SKM-1 treated with dmso at 0.1 percent for 144 hours (cell line): ENCODE measurements around the gene ZDHHC1.

Experiments
- DNase-seq: peaks from one replicate; lab custom pipeline; 2025; ENCODE audit not compliant: unreplicated experiment; lab: John Stamatoyannopoulos, UW

The ZDHHC1 gene, protein sequence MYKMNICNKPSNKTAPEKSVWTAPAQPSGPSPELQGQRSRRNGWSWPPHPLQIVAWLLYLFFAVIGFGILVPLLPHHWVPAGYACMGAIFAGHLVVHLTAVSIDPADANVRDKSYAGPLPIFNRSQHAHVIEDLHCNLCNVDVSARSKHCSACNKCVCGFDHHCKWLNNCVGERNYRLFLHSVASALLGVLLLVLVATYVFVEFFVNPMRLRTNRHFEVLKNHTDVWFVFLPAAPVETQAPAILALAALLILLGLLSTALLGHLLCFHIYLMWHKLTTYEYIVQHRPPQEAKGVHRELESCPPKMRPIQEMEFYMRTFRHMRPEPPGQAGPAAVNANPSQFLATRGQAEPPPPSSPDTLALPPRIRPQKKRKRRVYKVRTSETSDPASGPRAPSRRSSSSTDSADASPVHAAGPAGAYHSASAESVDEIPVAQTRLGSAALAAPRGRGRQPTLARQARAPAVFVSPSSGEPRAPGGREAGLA

DNA sequence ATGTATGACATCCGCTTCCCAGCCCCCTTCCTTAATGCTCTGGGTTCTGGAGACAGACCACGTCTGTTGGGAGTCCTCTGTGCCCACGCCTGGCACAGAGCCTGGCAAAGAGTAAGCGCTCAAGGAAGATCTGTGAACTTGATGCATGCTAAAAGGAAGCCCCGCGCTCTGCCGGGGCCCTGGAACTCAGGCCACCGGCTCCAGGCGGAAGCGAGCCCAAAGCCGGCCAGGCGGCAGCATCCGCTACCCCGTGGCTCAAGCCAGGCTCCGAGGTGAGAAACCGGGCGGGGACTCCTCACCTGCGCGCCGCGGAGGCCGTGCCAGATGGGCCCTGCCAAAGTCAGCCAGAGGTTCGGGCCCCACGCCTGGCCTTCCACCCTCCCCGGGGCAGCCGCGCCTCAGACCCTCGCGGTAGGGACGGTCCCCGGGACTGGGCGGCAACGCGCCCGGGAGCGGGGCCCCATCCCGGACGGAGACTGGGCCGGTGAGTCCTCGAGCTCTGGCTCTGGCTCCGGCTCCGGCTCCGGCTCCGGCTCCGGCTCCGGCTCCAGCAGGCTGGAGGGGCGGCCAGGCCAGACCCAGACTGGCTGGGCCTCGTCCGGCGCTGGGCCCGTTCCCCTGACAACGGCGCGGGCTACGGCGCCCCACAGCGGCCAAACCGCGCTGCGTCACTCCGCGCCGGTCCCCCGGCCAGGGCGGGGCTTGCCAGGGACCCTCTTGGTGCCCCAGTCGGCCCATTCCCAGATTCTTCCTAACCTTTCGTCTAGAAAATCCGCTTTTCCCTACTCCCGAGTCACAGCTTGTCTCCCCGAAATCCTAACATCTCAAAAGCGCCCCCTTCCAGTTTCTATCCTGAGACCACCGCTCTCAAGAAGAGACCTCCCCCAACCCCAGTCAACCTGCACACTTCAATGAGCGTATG lies at the start of gene ZDHHC1:
Gene ZDHHC1, minus strand, starts transcription at position 606 of the 922 bp plus-strand sequence. CDS start 8,702 bp downstream, outside the sequence.
- DNase-seq: no peak

DNA sequence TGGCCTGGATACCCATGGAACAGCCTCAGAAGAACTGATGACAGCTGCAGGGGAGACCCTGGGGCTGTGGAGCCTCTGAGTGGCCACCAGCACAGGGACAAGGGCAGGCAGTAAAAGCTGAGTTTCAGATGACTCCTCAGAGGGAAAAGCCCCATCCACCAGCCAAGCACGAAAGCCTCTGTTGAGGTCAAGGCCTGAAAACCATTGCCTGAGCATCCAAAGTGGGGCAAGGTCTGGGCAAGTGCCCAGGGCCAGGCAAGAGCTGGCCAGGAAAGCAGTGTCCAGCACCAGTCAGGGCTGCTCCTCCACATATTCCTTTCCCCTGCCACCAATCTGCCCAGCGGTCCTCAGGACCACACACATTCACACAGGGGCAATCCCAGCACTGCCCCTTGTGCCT lies 48.3 kb upstream of the ZDHHC1 start:
- DNase-seq: no peak

DNA sequence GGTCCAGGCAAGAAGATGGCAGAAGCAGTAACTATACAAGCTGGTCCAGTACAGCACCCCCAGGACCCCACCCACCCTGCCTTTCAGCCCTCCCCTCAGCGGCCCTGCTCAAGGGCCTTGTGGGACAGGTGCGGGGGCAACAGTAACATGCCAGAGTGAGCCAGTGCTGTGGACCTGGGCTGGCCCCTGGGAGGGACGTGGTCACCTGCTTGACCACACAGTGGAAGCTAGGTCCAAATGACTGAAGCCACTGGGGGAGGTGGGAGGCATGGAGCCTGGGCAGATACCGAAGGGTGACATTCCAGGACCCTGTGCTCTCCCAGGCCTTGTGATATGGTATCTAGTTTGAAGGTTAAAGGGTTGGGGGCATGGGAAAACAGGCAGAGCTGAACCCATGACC lies 47.4 kb upstream of the ZDHHC1 start:
- no peak for DNase-seq

DNA sequence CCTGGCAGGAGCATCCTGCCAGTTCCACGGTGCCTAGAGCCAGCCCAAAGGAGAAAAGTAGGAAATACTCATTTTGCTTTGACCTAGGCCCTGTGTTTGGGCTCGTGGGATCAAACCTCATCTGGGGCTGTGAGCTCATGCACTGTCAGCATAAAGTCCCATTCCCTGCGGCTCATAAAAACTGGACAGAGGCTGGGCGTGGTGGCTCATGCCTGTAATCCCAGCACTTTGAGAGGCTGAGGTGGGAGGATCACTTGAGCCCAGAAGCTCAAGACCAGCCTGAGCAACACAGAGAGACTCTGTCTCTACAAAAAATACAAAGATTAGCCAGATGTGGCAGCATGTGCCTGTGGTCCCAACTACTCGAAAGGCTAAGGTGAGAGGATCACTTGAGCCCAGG lies 46.8 kb upstream of the ZDHHC1 start:
- no peak for DNase-seq

DNA sequence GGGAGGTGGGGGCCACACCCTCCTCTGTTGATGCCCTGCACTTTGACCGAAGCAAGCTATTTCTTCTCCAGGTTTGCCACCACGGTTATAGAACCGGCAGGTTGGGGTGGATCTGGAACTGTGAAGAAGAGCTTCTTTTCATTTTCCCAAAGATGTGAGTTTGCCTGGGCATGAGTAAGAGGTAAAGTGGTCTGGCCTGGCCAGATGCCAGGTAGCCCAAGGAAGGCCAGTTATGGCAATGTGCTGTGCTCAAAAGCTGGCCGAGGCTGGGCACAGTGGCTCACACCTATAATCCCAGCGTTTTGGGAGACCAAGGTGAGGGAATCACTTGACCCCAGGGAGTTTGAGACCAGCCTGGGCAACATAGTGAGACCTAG lies 46.0 kb upstream of the ZDHHC1 start:
- DNase-seq: no peak

DNA sequence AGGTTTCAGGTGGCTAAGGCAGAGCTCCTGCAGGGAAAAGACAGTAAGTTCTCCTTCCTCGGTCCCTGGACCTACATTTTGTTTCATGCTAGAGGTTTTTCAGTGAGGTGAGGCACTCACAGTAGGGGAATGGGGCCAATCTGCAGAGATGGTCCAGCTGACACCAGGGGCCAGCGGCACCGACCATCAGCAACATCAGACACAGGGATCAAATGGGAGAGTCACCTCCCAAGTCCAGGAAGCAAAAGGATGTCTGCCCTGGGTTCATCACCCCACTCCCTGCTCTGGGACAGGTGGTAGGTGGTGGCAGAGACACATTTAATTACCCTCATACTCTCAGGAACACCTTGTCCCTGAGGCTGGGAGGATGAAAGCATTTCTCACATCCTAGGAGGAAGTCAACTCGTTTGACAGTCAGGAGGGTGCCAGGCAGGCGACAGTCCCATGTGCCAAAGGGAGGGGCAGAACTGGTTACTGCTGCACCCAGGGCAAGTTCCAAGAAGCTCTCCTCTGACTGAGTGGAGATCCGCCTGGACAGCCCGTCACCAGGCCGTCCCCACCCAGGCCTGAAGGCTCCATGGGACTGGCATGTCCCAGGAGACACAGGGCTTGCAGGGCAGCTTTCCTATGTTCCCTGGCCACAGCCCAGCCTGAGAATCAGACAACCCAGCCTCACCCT lies 45.5 kb upstream of the ZDHHC1 start:
- no peak for DNase-seq

DNA sequence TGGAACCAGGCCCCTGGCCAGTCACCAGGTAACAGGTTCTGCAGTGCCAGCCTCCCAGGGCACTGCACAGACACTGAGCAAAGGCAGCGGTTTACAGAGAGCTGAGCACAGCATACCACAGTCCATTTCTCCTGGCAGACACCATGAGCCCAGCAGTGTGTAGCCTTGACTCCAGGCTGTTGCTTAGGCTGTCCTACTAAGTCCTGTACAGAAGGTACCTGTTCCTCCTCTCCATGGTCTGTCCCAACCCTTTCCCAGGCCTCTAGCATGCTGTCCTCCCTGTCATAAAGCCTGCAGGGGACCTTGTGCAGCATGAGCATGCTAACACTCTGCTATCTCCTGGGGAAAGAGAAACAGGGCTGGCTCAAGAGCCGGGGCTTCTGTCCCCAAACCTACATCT lies 44.7 kb upstream of the ZDHHC1 start:
- DNase-seq: no peak

DNA sequence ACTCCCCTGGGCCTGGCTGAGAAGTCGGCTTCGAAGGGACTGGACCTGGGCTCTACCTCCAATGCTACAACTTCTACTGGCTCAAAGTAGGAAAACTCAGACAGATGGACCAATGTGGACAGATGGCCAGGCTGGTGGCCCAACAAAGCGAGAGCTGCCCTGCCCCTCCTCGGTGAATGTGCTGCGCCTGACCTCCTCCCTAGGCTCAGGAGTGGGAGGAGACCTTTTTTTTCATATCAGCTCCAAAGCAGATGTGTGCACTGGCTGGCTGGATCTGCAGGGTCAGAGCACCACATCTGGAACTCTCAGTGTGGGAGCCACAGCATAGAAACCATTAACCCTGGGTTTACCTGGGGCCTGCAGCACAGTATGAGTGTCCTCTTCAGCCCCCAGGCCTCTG lies 43.9 kb upstream of the ZDHHC1 start:
- DNase-seq: no peak

DNA sequence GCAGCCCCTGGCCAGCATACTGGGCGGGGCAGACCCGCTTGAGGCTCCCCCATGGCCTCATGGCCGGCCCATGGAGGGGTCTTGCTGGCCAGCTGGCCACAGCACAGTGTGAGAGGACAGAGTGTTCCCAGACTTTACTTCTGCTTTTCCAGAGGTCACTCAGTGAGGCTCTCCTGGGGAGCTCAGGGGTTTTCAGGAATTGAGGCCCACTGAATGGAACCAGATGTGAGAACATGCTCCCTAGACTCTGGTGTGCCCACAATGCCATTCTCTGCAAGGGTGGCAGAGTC lies 43.5 kb upstream of the ZDHHC1 start:
- no peak for DNase-seq

DNA sequence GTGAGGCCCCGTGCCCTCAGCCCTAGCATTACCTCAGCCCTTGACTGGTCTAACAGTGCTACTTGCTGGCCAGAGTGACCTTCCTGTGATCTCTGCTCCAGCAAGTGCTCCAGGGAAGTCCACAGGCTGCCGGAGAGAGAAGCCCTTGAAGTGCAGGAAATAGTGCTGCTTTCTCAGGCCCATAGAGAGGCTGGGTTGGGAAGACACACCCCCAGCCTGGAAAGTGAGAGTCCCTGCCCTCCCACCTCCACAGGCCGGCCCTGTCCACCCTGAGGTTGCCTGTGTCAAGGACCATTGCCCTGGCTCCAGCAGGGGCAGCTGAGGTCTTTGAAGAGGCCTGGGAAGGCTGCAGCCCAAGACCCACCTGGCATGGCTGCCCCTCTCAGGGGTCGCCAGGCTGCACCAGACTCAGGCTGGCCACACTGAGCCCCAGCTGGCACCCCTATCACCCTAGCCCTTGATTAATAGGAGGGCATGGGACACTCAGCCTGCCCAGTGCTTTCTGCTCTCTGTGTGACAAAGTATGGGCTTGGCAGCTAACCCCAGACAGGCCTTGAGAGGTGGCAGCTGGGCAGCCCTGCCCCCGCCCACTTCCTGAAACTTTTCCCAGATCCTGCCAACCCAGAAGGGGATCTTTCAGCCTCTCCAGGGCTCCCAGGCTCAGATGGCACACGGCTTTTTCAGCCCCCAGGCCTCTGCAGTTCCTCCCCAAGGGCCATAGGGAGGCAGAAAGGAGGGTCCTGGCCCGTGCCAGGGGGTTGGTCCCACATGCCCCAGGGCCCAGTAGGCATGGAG lies 43.0 kb upstream of the ZDHHC1 start:
- DNase-seq: no peak

DNA sequence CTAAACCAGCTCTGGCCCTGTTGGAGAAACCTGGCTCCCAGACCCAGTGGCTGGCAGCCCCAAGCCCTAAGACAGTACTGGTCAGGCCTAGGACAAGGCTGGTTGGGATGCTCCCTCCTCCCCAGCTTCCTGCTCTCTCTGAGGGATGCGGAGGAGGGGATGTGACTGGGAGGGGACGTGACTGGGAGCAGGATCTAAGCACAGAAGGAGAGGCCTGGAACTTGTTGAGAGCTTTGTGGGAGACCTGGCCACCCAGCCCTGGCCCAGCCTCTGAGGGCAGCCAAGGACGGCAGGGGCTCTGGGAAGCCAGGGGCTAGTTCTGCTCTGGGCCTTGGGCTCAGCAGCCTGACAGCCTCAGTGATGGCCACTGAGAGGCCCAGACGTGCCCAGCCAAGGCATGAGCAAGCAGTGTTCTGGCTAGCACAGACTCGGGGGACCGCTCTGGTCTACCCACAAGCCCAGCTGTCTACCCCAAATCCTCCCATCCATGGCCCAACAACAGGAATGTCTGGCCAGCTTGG lies 41.9 kb upstream of the ZDHHC1 start:
- no peak for DNase-seq

DNA sequence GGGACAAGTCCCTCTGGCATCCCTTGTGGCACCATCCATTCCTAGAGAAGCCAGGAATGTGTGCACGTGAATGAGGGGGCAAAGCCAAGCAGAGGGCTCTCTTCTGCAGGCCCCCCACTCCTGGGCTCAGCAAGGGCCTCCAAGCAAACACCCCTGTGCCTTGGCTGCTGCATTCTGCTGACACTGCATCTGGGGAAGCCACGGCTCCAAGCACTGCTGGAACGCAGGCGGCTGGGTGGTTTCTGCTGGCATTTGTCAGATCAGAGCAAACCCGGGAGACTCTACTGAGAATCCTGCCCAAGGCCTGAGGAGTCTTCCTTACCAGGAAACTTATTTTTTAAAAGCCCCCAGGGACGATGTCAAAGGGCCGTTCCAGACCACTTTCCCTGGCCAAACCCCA lies 41.3 kb upstream of the ZDHHC1 start:
- no peak for DNase-seq

DNA sequence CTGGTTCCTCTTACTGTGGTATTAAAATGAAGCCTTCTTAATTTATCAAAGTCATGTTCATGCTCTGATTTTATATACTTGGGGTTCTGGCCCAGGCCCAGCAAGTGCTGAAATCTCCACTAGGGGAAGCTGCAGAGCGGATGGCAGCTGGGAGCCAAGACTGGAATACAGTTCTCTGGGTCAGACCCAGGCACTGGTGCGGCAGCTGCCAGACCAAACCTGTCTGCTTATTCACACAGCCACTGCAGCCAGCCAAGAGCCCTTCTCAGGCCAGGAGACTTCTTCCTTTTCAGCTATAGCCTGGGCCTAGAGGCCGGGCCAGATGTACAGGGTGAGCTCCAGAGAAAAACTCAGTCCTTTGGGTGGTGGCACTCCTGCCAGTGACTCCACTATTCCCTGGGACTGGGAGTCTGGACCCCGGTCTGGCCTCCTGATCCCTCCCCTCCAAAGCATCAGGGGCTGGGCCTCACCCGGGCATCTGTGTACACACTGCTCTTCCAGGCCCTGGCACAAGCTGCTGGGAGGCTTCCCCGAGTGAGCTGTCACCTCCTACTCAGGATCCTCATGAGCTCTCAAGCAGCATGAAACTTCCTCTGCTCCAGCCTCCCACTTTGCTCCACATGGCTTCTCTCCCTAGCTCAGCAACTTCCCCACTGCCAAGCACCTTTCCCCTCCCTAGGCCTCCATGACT lies 40.3 kb upstream of the ZDHHC1 start:
- DNase-seq: no peak

DNA sequence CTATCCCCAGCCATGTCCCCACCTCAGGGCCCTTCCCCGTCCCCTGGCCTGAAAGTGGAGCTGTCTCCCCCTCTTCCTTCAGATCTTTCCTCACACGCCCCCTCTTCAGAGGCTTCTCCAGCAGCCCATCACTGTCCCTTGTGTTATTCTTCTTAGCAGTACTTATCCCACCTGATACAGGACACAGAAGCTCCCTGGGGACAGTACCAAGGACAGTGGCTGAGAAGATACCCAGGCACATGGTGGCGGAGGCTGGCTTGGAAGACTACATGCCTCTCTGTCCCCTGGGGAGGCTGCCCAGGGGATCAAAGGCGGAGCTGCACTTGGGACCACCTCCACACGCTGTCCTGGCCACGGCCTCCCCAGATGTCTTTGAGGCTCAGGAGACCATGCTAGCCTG lies 38.6 kb upstream of the ZDHHC1 start:
- no peak for DNase-seq

DNA sequence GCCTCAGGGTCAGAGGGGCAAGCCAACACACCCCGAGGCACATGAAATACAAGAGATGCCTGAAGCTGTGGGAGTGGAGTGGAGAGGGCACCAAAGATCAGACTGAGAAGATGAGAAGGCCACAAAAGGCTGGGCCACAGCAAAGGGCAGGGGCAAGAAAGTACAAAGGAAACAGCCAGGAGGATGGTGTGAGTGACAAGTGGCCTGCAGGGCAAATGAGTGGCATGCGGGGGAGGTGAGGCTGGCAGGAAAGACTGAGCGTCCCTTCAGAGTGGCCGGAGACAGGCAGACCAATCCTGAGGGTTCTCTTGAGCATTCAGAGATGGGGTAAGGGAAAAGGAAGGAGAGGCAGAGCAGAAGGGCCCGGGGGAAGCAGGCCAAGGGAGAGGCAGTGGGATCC lies 37.8 kb upstream of the ZDHHC1 start:
- DNase-seq: no peak

DNA sequence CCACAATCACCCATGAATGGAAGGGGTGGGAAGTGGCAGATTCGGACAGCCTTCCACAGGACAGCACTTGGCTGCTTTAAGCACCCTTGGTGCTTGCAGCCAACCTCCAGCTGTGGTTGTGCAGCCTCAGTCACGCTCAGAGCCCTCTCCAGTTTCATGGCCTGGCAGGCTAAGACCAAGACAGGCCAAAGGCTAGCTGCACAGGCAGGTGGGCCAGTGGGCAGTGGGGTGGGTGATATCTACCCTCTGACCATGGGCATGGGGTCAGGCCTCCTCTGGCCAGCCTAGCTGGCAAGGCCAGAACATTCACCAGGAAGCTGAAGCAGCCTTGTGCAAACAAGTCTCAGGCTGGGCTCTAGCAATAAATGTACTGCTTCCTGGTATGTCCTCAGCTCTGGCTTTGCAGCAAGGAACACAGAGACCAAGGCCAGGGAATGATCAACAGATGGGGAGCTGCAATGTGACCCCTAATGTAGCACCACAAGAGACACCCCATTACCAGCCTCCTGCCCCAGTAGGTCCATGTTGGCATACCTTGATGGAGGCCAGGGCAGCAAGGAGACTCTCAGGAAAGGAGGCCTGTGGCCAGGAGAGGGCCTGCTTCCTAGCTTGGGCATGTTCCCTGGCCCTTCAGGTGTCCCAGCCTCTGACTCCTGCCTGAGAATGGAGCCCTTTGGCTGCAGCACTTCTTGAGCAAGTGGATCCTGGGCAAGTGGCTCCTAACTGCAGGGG lies 35.6 kb upstream of the ZDHHC1 start:
- no peak for DNase-seq

DNA sequence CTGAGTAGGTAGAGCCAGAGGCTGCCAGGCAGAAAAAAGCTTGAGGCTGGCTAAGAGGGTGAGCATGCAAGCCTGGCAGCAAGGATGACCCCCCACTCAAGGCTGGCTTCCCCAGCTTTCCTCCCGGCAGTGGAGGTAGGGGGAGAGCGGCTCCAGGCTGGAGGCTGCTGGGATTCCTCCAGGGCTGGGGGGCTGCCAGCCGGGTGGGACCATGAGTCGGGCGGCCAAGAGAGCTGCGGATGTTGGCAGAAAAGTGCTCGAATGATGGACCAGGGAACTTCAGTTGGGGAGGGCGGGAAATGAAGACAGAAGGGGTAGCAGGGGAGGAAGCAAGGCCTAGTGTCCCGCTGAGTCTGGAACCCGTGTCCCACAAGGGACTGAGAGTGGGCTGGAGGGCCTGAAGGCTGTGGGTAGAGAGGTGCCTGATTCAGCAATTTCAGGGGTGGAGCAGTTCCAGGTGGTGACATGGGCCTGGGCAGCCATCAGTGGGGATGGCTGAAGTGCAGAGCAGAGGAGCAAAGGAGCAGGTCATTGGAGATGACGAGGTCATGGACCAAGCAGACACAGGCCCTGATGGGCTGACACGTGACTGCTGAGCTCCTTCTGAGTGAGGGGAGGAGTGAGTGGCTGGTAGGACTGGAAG lies 34.9 kb upstream of the ZDHHC1 start:
- DNase-seq: no peak

DNA sequence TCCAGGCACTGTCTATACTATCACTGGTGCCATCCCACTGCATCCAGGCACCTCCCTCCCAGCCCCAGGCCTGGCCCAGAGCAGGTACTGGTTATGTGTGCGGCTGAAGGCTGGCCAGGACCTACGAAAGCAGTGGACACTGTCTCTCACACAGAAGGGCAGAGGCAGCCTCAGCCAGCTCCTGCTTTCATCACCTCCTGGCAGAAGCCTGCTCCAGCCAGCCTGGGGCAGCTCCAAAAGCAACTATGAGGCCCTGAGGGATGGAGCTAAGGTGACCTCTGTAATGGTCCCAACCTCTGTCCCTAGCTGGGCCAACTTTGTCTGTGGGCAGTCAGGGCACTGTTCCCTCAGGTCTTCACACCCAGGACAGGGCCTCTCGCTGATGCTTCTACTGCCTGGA lies 33.5 kb upstream of the ZDHHC1 start:
- no peak for DNase-seq

DNA sequence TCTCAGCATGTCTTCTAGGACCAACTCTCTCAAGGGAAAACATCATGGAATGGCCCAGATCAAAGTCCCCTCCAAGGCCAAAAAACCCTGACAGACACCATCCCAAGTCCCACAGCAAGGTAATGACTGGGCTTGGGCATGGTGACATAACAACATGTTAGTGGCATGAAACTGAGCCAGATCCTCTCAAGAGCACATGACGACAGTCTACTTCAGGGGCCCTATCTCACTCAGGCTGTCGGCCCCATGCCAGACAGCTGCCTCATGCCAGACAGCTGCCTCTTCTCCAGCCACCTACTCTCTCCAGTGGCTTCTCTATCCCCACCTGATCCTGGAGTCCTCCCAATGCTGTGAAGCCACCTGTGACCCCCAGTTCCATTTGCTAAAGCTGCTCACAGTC lies 33.1 kb upstream of the ZDHHC1 start:
- DNase-seq: no peak
